ENCODE measurements around the gene SLC30A3. TPM values are rescaled to one million over a fixed set of nuclear protein-coding genes. Genes with fewer than 3 reads are reported as not detected.

Gene SLC30A3
- total RNA-seq, 3 donors from 2014 or later (not counting 1 experiment from before 2014, with no cell fraction given), result not detected

GRCh38 chr2:27281855-27282559 lies 19.2 kb upstream of the SLC30A3 start, which contains the start of gene TRIM54:
TRIM54 (plus strand) TSS chr2:27282429; CDS start chr2:27282732, 303 bp downstream.
- H3K4me1 ChIP-seq (ENCODE audit: control insufficient read depth, insufficient read depth, low read length), result no peaks in the 10 kb centered on the region
- Mint-ChIP-seq H3K36me3 (no peaks in the 10 kb centered on the region), H3K27me3 (ENCODE audit: low read depth in 2 of 2) (peaks cover 23 to 25% of the 10 kb centered on the region in 2 donors), H3K4me3 (no peak within 1 kb of the TSS), H3K4me1 (peaks cover 0 to 8% of the 10 kb centered on the region in 2 donors), H3K9me3 (no peaks in the 10 kb centered on the region), H3K27ac (no peak within 1 kb of the TSS)
- no peak within 1 kb of the TSS for H3K4me3 ChIP-seq (ENCODE audit: low read length)
- no peak within 1 kb of the TSS for H3K27ac ChIP-seq (ENCODE audit: low read length)
- ATAC-seq (no peak), DNase-seq (no peak)
- H3K9me3 ChIP-seq (ENCODE audit: control insufficient read depth, insufficient read depth, low read length), result no peaks in the 10 kb centered on the region
- intact Hi-C loops (cut with micrococcal nuclease), result loop anchor here (5.0 to 10.0 kb wide), 2 partner anchors 110 to 437 kb away; partner anchors contain the start of gene DPYSL5
- 87% methylated on average over 4 of the region's 5 CpGs for WGBS (ENCODE audit: insufficient coverage)
- no peaks in the 10 kb centered on the region for H3K27me3 ChIP-seq (ENCODE audit: control insufficient read depth, insufficient read depth, low read length)
- no peak for TF ChIP-seq CTCF (IDR thresholded peaks at IDR 0.05)
- no peaks in the 10 kb centered on the region for H3K36me3 ChIP-seq (ENCODE audit: control insufficient read depth, insufficient read depth, low read length)

GRCh38 chr2:27281442-27281841 lies 18.6 kb upstream of the SLC30A3 start:
- Histone ChIP-seq H3K27ac (ENCODE audit: low read length) (no peak overlapping the region), H3K36me3 (ENCODE audit: control insufficient read depth, insufficient read depth, low read length) (no peaks in the 10 kb centered on the region), H3K27me3 (ENCODE audit: control insufficient read depth, insufficient read depth, low read length) (no peaks in the 10 kb centered on the region), H3K9me3 (ENCODE audit: control insufficient read depth, insufficient read depth, low read length) (no peaks in the 10 kb centered on the region), H3K4me3 (ENCODE audit: low read length) (no peak overlapping the region), H3K4me1 (ENCODE audit: control insufficient read depth, insufficient read depth, low read length) (no peaks in the 10 kb centered on the region)
- Mint-ChIP-seq H3K4me3 (no peak overlapping the region), H3K4me1 (peaks cover 0 to 8% of the 10 kb centered on the region in 2 donors), H3K36me3 (no peaks in the 10 kb centered on the region), H3K27ac (no peak overlapping the region), H3K27me3 (ENCODE audit: low read depth in 2 of 2) (peaks cover 23 to 25% of the 10 kb centered on the region in 2 donors), H3K9me3 (no peaks in the 10 kb centered on the region)
- ATAC-seq (no peak), DNase-seq (no peak)
- TF ChIP-seq CTCF (IDR thresholded peaks at IDR 0.05), result no peak
- WGBS (ENCODE audit: insufficient coverage), result 77% methylated on average over 3 of the region's 3 CpGs
- intact Hi-C loops (cut with micrococcal nuclease), result loop anchor here (5.0 to 10.0 kb wide), 2 partner anchors 109 to 437 kb away; partner anchors contain the start of gene DPYSL5

- no peak for TF ChIP-seq CTCF (IDR thresholded peaks at IDR 0.05)
- Mint-ChIP-seq H3K4me3 (no peak overlapping the region), H3K36me3 (no peaks in the 10 kb centered on the region), H3K27me3 (ENCODE audit: low read depth in 2 of 2) (peaks cover 23 to 25% of the 10 kb centered on the region in 2 donors), H3K27ac (no peak overlapping the region), H3K9me3 (no peaks in the 10 kb centered on the region), H3K4me1 (peaks cover 0 to 8% of the 10 kb centered on the region in 2 donors)
- H3K4me3 ChIP-seq (ENCODE audit: low read length), result no peak overlapping the region
- H3K27me3 ChIP-seq (ENCODE audit: control insufficient read depth, insufficient read depth, low read length), result no peaks in the 10 kb centered on the region
- H3K36me3 ChIP-seq (ENCODE audit: control insufficient read depth, insufficient read depth, low read length), result no peaks in the 10 kb centered on the region
- DNase-seq (no peak), ATAC-seq (no peak)
- H3K27ac ChIP-seq (ENCODE audit: low read length), result no peak overlapping the region
- intact Hi-C loops (cut with micrococcal nuclease), result loop anchor here (1.0 to 10.0 kb wide), 5 partner anchors 109 to 436 kb away; partner anchors contain the start of gene DPYSL5
- no peaks in the 10 kb centered on the region for H3K4me1 ChIP-seq (ENCODE audit: control insufficient read depth, insufficient read depth, low read length)
- no peaks in the 10 kb centered on the region for H3K9me3 ChIP-seq (ENCODE audit: control insufficient read depth, insufficient read depth, low read length)
- WGBS (ENCODE audit: insufficient coverage), result 76% methylated on average over 3 of the region's 3 CpGs
Observed at GRCh38 chr2:27280826-27281225, 18.0 kb upstream of the SLC30A3 start.
